IMR-90 (cell line): Measurements from ENCODE around the gene FTCDNL1. TPM values are rescaled to one million over a fixed set of nuclear protein-coding genes. Genes with fewer than 3 reads are reported as not detected.

Experiments used
- ATAC-seq: fragments of 200-7000 bp; cut with Tn5 transposase; 2 replicates; pipeline ENCODE4 v1.9.1; 2020; ENCODE audit warnings: low read depth, mild to moderate bottlenecking, moderate library complexity
- BruUV-seq: library from RNA; stranded (reverse); fragments of 400-500 nt; replicated peaks from 2 replicates; lab custom pipeline; 2021; lab: Mats Ljungman, UMichigan
- CTCF ChIA-PET: fragments of 300-600 bp; formaldehyde crosslinking; extraction: SDS; loops from one replicate; lab custom pipeline; 2021; ENCODE audit warnings: antibody characterized with exemption; lab: Yijun Ruan, JAX
- POLR2A ChIA-PET: fragments of 300-600 bp; sonication (Branson Sonifier 250); formaldehyde crosslinking; loops from one replicate; lab custom pipeline; 2022; ENCODE audit warnings: antibody characterized with exemption; ENCODE audit not compliant: unreplicated experiment; lab: Charles Lee
- DNase-seq: peaks from one replicate; pipeline ENCODE4 v3.0.0; 2013
- H2AFZ ChIP-seq: replicated peaks from 2 replicates; pipeline ENCODE3; 2013; ENCODE audit warnings: low read length, mild to moderate bottlenecking; ENCODE audit not compliant: poor library complexity
- H2AK5ac ChIP-seq: 2 replicates; pipeline ENCODE4 v1.6.1; 2013; ENCODE audit warnings: low read depth, low read length, inconsistent platforms
- H2AK9ac ChIP-seq: replicated peaks from 2 replicates; pipeline ENCODE3; 2013; ENCODE audit warnings: mild to moderate bottlenecking, low read depth, low read length, moderate library complexity; ENCODE audit not compliant: poor library complexity
- H2BK120ac ChIP-seq: 2 replicates; pipeline ENCODE4 v1.6.1; 2013; ENCODE audit warnings: low read depth, low read length, inconsistent platforms
- H2BK15ac ChIP-seq: 3 replicates; pipeline ENCODE4 v1.6.1; 2013; ENCODE audit warnings: low read depth, low read length, inconsistent platforms
- H2BK20ac ChIP-seq: 2 replicates; pipeline ENCODE4 v1.6.1; 2013; ENCODE audit warnings: low read depth, mild to moderate bottlenecking, inconsistent platforms, low read length, moderate library complexity
- H2BK5ac ChIP-seq: 2 replicates; pipeline ENCODE4 v1.6.1; 2013; ENCODE audit warnings: mild to moderate bottlenecking, low read depth, low read length, inconsistent platforms; ENCODE audit not compliant: poor library complexity, severe bottlenecking
- H3K14ac ChIP-seq: replicated peaks from 2 replicates; pipeline ENCODE4 v1.6.1; 2013; ENCODE audit warnings: low read depth, low read length, inconsistent platforms
- H3K18ac ChIP-seq: 2 replicates; pipeline ENCODE4 v1.6.1; 2013; ENCODE audit warnings: low read depth, low read length, control low read depth
- H3K23ac ChIP-seq: 2 replicates; pipeline ENCODE4 v1.6.1; 2013; ENCODE audit warnings: low read depth, low read length, inconsistent platforms
- H3K27ac ChIP-seq: 2 replicates; pipeline ENCODE4 v1.5.1; 2013; ENCODE audit warnings: mild to moderate bottlenecking, control low read depth, low read length; ENCODE audit not compliant: insufficient read depth
- H3K27me3 ChIP-seq: 2 replicates; pipeline ENCODE4 v1.6.1; 2013; ENCODE audit warnings: low read length; ENCODE audit not compliant: control insufficient read depth, insufficient read depth
- H3K36me3 ChIP-seq: 2 replicates; pipeline ENCODE4 v1.6.1; 2013; ENCODE audit warnings: low read length, mixed read lengths; ENCODE audit not compliant: control insufficient read depth, insufficient read depth
- H3K4ac ChIP-seq: 2 replicates; pipeline ENCODE4 v1.6.1; 2013; ENCODE audit warnings: low read depth, low read length, inconsistent platforms
- H3K4me1 ChIP-seq: 2 replicates; pipeline ENCODE4 v1.6.1; 2013; ENCODE audit warnings: low read length, mixed read lengths; ENCODE audit not compliant: control insufficient read depth, insufficient read depth
- H3K4me2 ChIP-seq: 2 replicates; pipeline ENCODE4 v1.6.1; 2013; ENCODE audit warnings: low read depth, mild to moderate bottlenecking, control low read depth, low read length, moderate library complexity
- H3K4me3 ChIP-seq: 2 replicates; pipeline ENCODE4 v1.5.1; 2013; ENCODE audit warnings: low read depth, mild to moderate bottlenecking, control low read depth, low read length, moderate library complexity; ENCODE audit not compliant: insufficient read depth
- H3K56ac ChIP-seq: 2 replicates; pipeline ENCODE4 v1.6.1; 2013; ENCODE audit warnings: low read length, inconsistent platforms; ENCODE audit not compliant: insufficient read depth; ENCODE audit errors: extremely low read depth
- H3K79me1 ChIP-seq, 2 experiments: 2 replicates each; pipeline ENCODE4 v1.6.1; 2013; ENCODE audit warnings: low read length in 2 of 2, inconsistent platforms in 1 of 2, low read depth in 1 of 2
- H3K9ac ChIP-seq: 2 replicates; pipeline ENCODE4 v1.6.1; 2013; ENCODE audit warnings: low read depth, low read length, control low read depth
- H3K9me1 ChIP-seq: 2 replicates; pipeline ENCODE4 v1.6.1; 2013; ENCODE audit warnings: low read length, inconsistent platforms; ENCODE audit not compliant: insufficient read depth
- H3K9me3 ChIP-seq: 2 replicates; pipeline ENCODE4 v1.6.1; 2013; ENCODE audit warnings: low read length; ENCODE audit not compliant: control insufficient read depth, insufficient read depth
- H4K20me1 ChIP-seq: 2 replicates; pipeline ENCODE4 v1.6.1; 2013; ENCODE audit warnings: low read length, inconsistent platforms; ENCODE audit not compliant: insufficient read depth
- H4K5ac ChIP-seq: 2 replicates; pipeline ENCODE4 v1.6.1; 2013; ENCODE audit warnings: mild to moderate bottlenecking, low read depth, low read length, control low read depth
- H4K8ac ChIP-seq, 2 experiments: 2 replicates each; pipeline ENCODE4 v1.6.1; 2013; ENCODE audit warnings: low read depth in 2 of 2, low read length in 2 of 2, control low read depth in 1 of 2, inconsistent platforms in 1 of 2
- H4K91ac ChIP-seq: 2 replicates; pipeline ENCODE4 v1.6.1; 2013; ENCODE audit warnings: low read depth, low read length, inconsistent platforms; ENCODE audit not compliant: insufficient read depth
- NFE2L2 ChIP-seq: fragments of 150-350 bp; IDR thresholded peaks from 2 replicates; pipeline ENCODE4 v1.6.1; 2016; ENCODE audit warnings: low read depth, mild to moderate bottlenecking, low read length
- RFX5 ChIP-seq: IDR thresholded peaks from 2 replicates; pipeline ENCODE4 v1.8.0; 2012; ENCODE audit warnings: low read depth, mild to moderate bottlenecking, low read length, moderate library complexity
- SMC3 ChIP-seq: fragments of 150-350 bp; IDR thresholded peaks from 2 replicates; pipeline ENCODE4 v1.6.1; 2016; ENCODE audit warnings: low read depth, mild to moderate bottlenecking, antibody characterized with exemption, low read length, moderate library complexity
- WGBS, 2 experiments: methylation state at CpG; one replicate each; pipeline versions ENCODE4 v1.1.5 to v1.1.7; 2013; ENCODE audit warnings: missing lambda C conversion rate in 2 of 2; ENCODE audit not compliant: insufficient read length in 1 of 2; ENCODE audit errors: extremely low coverage in 2 of 2; 5-methylcytosine and 5-hydroxymethylcytosine counted together
- dilution Hi-C: fragments of 300-500 bp; cut with HindIII; formaldehyde crosslinking; loops from one replicate; pipeline ENCODE4 v1.14.3; 2018; ENCODE audit warnings: low sequenced_read_pairs; ENCODE audit not compliant: unreplicated experiment
- in situ Hi-C: fragments of 300-500 bp; cut with MboI; formaldehyde crosslinking; loops from 3 replicates; pipeline ENCODE4 v1.14.3; 2019; ENCODE audit warnings: low sequenced_read_pairs, inconsistent platforms, mixed read lengths
- intact Hi-C: fragments of 100-400 bp; cut with micrococcal nuclease; formaldehyde crosslinking; loops from 2 replicates; pipeline ENCODE4 v1.10.0; 2022
- polyA plus RNA-seq, 3 experiments: library from polyadenylated mRNA; depleted of rRNA; stranded (reverse); fragments of >200 nt; gene quantifications; 2 replicates each; pipeline ENCODE4 v1.2.3, GENCODE V29; 2012; ENCODE audit warnings: low replicate concordance in 1 of 3
- total RNA-seq: library from RNA; depleted of rRNA; stranded (reverse); fragments of >200 nt; gene quantifications from 2 replicates; pipeline ENCODE4 v1.2.3, GENCODE V29; 2012

The FTCDNL1 gene
- total and polyA plus RNA-seq, 2 of the 4 experiments (the other 2 are of a cell fraction): 0.18 to 0.21 TPM

GRCh38 chr2:199847181-199847864 is 3.7 kb downstream of the FTCDNL1 start:
- Histone ChIP-seq H2AK5ac (no peak overlapping the region), H3K9ac (no peak overlapping the region), H3K23ac (no peak overlapping the region), H3K79me1 (no peaks in the 10 kb centered on the region), H3K4me1 (no peaks in the 10 kb centered on the region), H4K20me1 (no peaks in the 10 kb centered on the region), H3K14ac (no peak overlapping the region), H3K4me3 (no peak overlapping the region), H3K18ac (no peak overlapping the region), H3K9me3 (no peaks in the 10 kb centered on the region), H3K56ac (no peak overlapping the region), H2AK9ac (no peak overlapping the region), H3K27ac (no peak overlapping the region), H2BK120ac (no peak overlapping the region), H3K4ac (no peak overlapping the region), H2BK5ac (no peak overlapping the region), H3K9me1 (no peaks in the 10 kb centered on the region), H2BK20ac (no peak overlapping the region), H4K91ac (no peak overlapping the region), H4K5ac (no peak overlapping the region), H2AFZ (no peak overlapping the region), H4K8ac (no peak overlapping the region), H3K4me2 (no peak overlapping the region), H2BK15ac (no peak overlapping the region), H3K36me3 (no peaks in the 10 kb centered on the region), H3K27me3 (peaks cover 24% of the 10 kb centered on the region)
- DNase-seq: no peak
- no CpG with 5 or more reads among the region's 2 CpGs for WGBS, 2 experiments
- no TSS peak for BruUV-seq
- in situ Hi-C loops (no loop called here), dilution Hi-C loops (no loop called here), intact Hi-C loops (no loop called here)
- ChIA-PET CTCF (interaction anchor here (0.7 kb wide), 2 partner anchors 12 to 1695 kb away, joined by 3 to 6 read pairs; no protein-coding TSS in a partner anchor), POLR2A (no interaction called here)
- ATAC-seq: no peak
- no peak for TF ChIP-seq SMC3
- no peak for TF ChIP-seq RFX5
- no peak for TF ChIP-seq NFE2L2
